ENCODE measurements around the gene SPOUT1.
"Not testable (repeated sequence)": the region's sequence is repeated elsewhere in the genome, so short reads cannot be mapped to it uniquely, and the experiment has no call there.

The SPOUT1 gene

GRCh38 chr9:128810873-128811272, 18.7 kb downstream of the SPOUT1 start:
- DNase-seq (ENCODE audit: low read depth in 2 of 2, low spot score in 1 of 2): no peak

DNA sequence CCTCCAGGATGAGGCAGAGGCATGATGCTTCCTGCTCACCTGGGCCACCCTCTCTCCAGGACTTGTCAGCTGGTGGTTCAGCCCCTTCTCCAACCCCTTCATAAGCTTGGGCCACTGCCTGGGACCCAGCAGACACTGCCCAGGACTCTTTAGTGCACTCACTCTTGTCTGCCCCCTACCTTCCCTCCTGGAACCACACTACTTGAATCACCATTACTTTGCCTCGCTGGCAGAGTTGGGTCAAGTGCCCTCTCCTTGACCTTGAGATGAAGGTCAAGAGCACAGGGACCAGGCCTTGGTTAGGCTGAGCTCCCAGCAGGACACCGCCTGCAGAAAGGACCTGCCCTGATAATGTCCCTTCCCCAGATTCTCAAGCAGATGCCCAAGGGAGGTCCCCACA, 19.8 kb downstream of the SPOUT1 start:
- DNase-seq (ENCODE audit: low read depth in 2 of 2, low spot score in 1 of 2): no peak

- no peak for DNase-seq (ENCODE audit: low read depth in 2 of 2, low spot score in 1 of 2)
Measured at GRCh38 chr9:128809036-128809599, 20.5 kb downstream of the SPOUT1 start.

DNA sequence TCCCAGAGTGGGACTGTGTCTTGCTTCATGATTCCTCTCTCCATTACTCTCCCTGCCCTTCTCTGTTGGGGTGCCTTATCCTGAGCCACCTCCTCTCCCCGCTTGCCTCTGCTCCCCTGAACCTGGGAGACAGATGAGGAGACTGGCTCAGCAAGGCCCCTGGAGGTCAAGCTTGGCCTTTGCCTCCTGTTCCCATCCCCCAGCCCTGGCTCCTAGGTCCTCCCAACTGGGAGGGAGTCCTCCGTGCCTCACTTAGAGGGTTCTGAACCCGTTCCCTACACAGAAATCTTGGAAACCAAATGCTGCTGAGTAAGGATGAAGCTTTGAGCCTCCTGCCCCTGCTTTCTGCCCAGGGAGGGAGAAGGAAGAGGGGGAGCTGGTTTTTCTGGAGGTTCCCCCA, 21.1 kb downstream of the SPOUT1 start:
- DNase-seq (ENCODE audit: low read depth in 2 of 2, low spot score in 1 of 2): no peak

DNA sequence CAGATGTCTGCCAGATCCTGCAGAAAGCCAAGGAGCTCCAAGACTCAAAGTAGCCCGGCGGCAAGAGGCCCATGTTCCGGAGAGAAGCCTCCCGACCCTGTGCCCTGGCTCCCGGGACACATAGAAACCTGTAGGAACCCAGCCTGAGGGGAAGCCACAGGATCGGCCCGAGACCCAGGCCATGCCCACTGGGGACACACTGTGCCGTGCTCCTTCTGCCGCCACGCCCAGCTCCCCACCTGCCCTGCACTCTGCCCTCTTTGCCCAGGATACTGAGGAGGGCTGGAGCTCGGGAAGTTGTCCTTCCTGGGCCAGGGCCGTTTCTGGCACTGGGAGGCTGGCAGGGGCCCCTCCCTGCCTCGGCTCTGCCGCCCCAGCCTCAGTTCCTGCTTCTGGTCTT, 21.8 kb downstream of the SPOUT1 start:
- DNase-seq (ENCODE audit: low read depth in 2 of 2, low spot score in 1 of 2): no peak

DNA sequence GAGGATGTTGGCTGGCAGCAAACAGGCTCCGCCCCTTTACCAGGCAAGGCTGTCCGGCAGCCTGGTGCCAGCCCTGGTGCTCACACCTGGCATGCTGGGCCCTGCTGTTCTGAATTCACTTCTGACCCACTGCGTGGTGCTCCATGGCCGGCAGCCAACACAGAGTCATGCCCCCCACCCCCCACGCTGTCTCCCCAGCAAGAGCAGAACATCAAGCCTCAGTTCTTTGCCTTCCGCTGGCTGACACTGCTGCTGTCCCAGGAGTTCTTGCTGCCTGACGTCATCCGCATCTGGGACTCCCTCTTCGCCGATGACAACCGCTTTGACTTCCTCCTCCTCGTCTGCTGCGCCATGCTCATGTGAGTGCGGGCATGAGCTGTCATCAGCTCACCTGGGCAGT, 23.9 kb downstream of the SPOUT1 start:
- no peak for DNase-seq (ENCODE audit: low read depth in 2 of 2, low spot score in 1 of 2)

DNA sequence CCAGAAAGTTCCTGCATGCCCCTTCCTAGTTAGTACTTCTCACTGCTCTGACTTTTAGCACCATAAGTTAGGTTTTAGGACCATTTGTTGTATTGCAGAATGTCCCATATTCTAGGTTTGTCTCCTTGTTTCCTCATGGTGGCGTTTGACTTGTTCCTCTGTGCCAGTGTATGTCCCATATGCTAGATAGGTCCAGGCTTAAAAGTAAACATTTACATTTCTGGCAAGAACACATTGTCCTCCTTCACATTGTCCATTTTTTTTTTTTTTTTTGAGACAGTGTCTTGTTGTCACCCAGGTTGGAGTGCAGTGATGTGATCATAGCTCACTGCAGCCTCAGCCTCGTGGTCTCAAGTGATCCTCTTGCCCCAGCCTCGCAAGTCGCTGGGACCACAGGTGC, 27.1 kb downstream of the SPOUT1 start:
- no peak for DNase-seq (ENCODE audit: low read depth in 2 of 2, low spot score in 1 of 2)

DNA sequence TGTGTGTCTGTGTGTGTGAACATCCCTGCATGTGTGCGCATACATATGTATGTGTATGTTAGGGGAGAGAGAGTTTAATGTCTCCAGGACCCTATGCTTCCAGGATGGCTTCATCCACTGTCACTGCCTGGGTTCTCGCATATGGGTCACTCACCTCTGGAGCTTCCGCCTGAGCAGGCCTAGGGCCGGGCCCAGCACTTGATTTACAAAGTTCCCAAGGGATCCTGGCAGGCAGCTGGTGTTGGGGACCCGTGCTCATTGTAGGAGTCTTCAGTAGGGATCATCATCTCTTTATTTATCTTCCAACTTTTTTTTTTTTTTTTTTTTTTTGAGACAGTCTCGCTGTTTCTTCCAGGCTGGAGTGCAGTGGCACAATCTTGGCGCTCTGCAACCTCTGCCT, 29.5 kb downstream of the SPOUT1 start:
- no peak for DNase-seq (ENCODE audit: low read depth in 2 of 2, low spot score in 1 of 2)

GRCh38 chr9:128798896-128799295, 30.7 kb downstream of the SPOUT1 start:
- DNase-seq (ENCODE audit: low read depth in 2 of 2, low spot score in 1 of 2): no peak

- not testable (repeated sequence) for DNase-seq (ENCODE audit: low read depth in 2 of 2, low spot score in 1 of 2)
Measured at GRCh38 chr9:128794961-128795360, 34.6 kb downstream of the SPOUT1 start.

- DNase-seq (ENCODE audit: low read depth in 2 of 2, low spot score in 1 of 2): no peak
Measured at GRCh38 chr9:128792978-128793686, 36.5 kb downstream of the SPOUT1 start.

DNA sequence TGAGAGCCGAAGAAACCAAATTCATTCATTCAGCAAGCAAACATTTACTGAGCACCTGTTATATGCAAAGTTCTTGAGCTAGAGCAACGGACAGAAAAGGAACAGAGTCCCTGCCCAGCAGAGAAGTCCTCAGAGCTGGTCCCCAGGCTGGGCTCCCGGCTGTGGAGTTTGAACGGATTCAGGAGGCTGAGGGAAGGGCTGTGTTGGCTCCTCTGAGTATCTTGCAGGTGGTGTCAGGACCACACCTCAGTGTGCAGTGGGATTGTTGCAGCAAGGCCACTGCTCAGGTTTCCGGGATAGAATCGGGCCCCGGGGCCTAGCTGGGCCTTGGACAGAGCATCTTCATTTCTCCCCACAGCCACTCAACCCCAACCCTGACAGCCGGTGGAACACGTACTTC, 37.5 kb downstream of the SPOUT1 start:
- no peak for DNase-seq (ENCODE audit: low read depth in 2 of 2, low spot score in 1 of 2)

DNA sequence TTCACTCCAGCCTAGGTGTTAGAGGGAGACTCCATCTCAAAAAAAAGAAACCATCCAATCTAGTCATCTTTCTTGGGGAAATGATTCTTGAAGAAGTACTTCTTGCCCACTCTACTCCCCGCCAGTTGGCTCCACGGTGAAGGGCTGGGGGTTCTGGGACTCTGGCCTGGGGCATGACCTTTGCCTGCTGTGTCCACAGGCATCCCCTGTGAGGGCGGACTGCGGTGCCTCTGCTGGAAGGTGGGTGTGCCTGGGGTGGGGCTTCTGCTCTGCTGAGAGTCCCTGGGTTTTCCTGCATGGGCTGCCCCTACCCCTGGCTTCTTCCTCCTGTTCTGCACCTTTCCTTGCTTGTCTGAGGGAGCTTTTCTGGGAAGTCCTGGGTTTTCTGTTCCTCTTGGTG, 39.1 kb downstream of the SPOUT1 start:
- DNase-seq (ENCODE audit: low read depth in 2 of 2, low spot score in 1 of 2): no peak

DNA sequence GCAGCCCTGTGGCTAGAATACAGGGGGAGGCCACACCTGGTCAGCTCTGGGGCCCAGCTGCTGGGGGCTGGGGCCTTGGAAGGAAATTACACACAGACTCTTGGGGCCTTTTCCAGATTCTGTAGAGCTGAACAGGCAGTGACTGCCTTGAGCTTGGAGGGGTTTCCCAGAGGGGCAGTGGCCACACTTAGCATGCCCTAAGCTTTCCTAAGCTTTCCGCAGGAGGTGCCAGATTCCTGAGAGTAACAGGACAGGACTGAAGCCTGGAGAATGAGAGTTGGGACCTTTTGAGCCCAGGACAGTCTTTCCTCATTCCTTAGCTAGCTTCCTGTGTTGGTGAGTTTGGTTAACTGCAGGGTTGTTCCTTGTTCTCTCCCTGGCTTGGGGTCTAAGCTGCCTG, 41.1 kb downstream of the SPOUT1 start:
- DNase-seq (ENCODE audit: low read depth in 2 of 2, low spot score in 1 of 2): no peak

- DNase-seq (ENCODE audit: low read depth in 2 of 2, low spot score in 1 of 2): no peak
Measured at GRCh38 chr9:128787659-128788058, 41.9 kb downstream of the SPOUT1 start.

DNA sequence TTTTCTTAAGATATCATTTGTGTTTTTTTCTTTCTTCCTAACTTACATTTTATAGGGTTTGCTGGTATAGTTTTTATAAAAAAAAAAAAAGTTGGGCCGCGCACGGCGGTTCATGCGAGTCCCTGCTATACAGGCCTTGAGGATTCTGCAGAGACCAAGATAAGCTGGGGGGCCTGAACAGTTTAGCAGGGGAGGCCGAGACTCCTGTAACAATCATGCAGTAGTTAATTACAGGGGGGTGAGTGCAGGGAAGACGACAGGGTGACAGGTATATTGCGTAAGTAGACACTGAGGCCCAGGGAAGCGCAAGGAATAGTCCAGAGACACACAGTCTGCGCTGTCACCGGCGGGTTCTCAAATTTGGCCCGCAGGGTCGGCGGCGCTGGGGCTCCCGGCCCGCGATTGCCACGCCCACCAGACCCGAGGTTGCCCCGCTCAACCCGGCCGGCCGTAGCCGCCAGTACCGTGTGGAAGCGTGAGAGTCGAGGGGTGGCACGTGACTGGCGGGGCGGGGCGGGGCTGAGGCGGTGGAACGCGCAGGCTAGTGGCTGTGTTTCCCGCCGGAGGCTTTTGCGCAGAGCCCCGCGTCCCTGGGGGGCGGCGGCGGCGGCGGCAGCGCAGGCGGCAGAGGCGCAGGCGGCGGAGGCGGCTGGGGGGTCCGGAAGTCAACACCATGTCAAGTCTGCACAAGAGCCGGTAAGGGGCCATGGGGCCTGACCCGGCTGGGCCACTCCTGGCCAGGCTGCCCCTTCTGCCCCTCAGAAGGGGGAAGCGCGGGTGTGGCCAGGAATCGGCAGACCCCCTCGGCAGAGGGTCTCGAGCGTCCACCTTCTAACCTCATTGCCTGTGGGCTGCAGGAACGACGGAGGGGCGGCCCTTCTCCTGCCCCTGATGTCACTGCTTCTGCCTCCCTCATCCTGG, 42.7 kb downstream of the SPOUT1 start, which contains the start of gene TBC1D13:
Gene TBC1D13, plus strand, starts transcription at position 573 of the 921 bp plus-strand sequence. Its CDS starts 101 bp downstream, at position 674.
- DNase-seq (ENCODE audit: low read depth in 2 of 2, low spot score in 1 of 2): peak; percentile 77 to 84

- no peak for DNase-seq (ENCODE audit: low read depth in 2 of 2, low spot score in 1 of 2)
Measured at GRCh38 chr9:128785427-128785826, 44.2 kb downstream of the SPOUT1 start.

GRCh38 chr9:128782669-128783068, 46.9 kb downstream of the SPOUT1 start:
- DNase-seq (ENCODE audit: low read depth in 2 of 2, low spot score in 1 of 2): no peak

DNA sequence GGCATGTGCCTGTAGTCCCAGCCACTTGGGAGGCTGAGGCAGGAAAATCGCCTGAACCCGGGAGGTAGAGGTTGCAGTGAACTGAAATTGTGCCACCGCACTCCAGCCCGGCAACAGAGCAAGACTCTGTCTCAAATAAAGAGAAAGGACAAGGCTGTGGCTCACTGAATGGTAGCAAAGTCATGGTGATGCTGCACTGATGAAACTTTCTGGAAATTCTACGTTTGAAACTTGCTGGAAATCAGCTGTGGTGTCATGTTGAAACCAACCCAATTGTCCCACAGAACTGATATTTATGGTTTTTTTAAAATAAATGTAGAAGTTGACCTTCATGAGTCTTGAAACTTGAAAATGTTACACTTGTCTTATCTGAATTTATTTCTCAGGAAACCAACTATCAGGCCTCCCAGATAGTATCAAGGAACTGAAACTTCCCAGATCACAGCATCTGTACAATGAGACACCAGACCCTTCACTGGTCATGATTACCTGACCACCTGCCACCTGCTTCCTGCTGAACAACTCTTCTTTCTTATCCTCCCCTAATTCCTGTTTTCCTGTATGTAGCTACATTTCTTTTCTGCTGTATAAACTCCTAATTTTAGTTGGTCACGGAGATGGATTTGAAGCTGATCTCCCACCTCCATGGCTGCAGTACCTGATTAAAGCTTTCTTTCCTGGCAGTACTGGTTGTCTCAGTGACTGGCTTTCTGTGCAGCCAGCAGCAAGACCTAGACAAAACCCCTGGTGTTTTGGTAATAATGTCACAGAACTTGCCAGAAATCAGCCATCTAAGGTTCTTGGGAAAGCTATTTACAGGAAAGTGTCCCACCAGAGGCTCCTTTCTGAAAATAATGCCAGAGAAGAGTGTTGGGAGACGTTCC, 48.2 kb downstream of the SPOUT1 start:
- no peak for DNase-seq (ENCODE audit: low read depth in 2 of 2, low spot score in 1 of 2)

- not testable (repeated sequence) for DNase-seq (ENCODE audit: low read depth in 2 of 2, low spot score in 1 of 2)
Measured at GRCh38 chr9:128780093-128780492, 49.5 kb downstream of the SPOUT1 start.

DNA sequence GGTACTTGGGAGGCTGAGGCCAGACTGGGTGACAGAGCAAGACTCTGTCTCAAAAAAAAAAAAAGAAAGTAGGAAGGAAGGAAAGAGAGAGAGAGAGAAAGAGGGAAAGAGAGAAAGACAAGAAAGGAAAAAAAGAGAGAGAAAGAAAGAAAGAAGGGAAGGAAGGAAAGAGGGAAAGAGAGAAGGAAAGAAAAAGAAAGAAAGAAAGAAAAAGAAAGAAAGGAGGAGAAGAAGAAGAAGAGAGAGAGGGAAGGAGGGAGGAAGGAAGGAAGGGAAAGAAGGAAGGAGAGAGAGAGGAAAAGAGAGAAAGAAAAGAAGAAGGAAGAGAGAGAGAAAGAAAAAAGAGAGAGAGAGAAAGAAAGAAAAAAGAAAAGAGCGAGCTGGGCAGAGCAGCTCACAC, 54.8 kb downstream of the SPOUT1 start:
- no peak for DNase-seq (ENCODE audit: low read depth in 2 of 2, low spot score in 1 of 2)
